DND-41 (cell line): Measurements from ENCODE around the gene TOP2B.

Experiments used
- ATAC-seq: fragments of 200-7000 bp; cut with Tn5 transposase; 3 replicates; pipeline ENCODE4 v1.9.1; 2021; ENCODE audit warnings: low read depth; ENCODE audit not compliant: insufficient read depth
- DNase-seq: peaks from one replicate; pipeline ENCODE4 v3.0.0-alpha.2; 2020
- H2AFZ ChIP-seq: 2 replicates; pipeline ENCODE4 v1.6.0; 2012; ENCODE audit warnings: low read depth, low read length
- H3K27ac ChIP-seq: 2 replicates; pipeline ENCODE4 v1.5.1; 2012; ENCODE audit warnings: low read length, inconsistent platforms
- H3K27me3 ChIP-seq: fragments of 200-600 bp; sonication (generic); 2 replicates; pipeline ENCODE4 v1.6.0; 2012; ENCODE audit warnings: low read length, mild to moderate bottlenecking, inconsistent platforms; ENCODE audit not compliant: insufficient read depth, poor library complexity
- H3K36me3 ChIP-seq: 2 replicates; pipeline ENCODE4 v1.5.1; 2012; ENCODE audit warnings: low read length, inconsistent platforms; ENCODE audit not compliant: insufficient read depth
- H3K4me1 ChIP-seq: 2 replicates; pipeline ENCODE4 v1.5.1; 2012; ENCODE audit warnings: mild to moderate bottlenecking, low read length; ENCODE audit not compliant: insufficient read depth
- H3K4me2 ChIP-seq: 2 replicates; pipeline ENCODE4 v1.6.0; 2012; ENCODE audit warnings: mild to moderate bottlenecking, moderate library complexity, low read length, inconsistent platforms; ENCODE audit not compliant: insufficient read depth
- H3K4me3 ChIP-seq, 2 experiments: fragments of 200-600 bp in 1 of 2; shearing (Covaris generic) in 1 of 2; 2 replicates each; pipeline ENCODE4 v1.5.1; 2012 to 2016; ENCODE audit warnings: inconsistent platforms in 2 of 2, low read length in 2 of 2, mild to moderate bottlenecking in 2 of 2, low read depth in 1 of 2, moderate library complexity in 1 of 2
- H3K79me2 ChIP-seq: 2 replicates; pipeline ENCODE4 v1.6.0; 2012; ENCODE audit warnings: low read length, inconsistent platforms; ENCODE audit not compliant: insufficient read depth
- H3K9ac ChIP-seq: 2 replicates; pipeline ENCODE4 v1.6.0; 2012; ENCODE audit warnings: low read depth, mild to moderate bottlenecking, inconsistent platforms, low read length, moderate library complexity
- H3K9me3 ChIP-seq: 2 replicates; pipeline ENCODE4 v1.5.1; 2012; ENCODE audit warnings: low read length, moderate library complexity, mild to moderate bottlenecking, inconsistent platforms; ENCODE audit not compliant: insufficient read depth, severe bottlenecking
- H4K20me1 ChIP-seq: 2 replicates; pipeline ENCODE4 v1.6.0; 2012; ENCODE audit warnings: low read length; ENCODE audit not compliant: insufficient read depth
- CTCF ChIP-seq: IDR thresholded peaks from 2 replicates; pipeline ENCODE4 v1.5.1; 2012; ENCODE audit warnings: borderline replicate concordance, low read length, moderate library complexity, mild to moderate bottlenecking; ENCODE audit not compliant: poor library complexity, severe bottlenecking; ENCODE audit errors: extremely low read depth
- EZH2 ChIP-seq: IDR thresholded peaks from 3 replicates; pipeline ENCODE4 v1.6.1; 2012; ENCODE audit warnings: borderline replicate concordance, low read depth, mild to moderate bottlenecking, moderate library complexity, low read length, inconsistent platforms; ENCODE audit not compliant: severe bottlenecking

TOP2B gene

GRCh38 chr3:25654576-25654975, 10.1 kb downstream of the TOP2B start:
- H3K4me2 ChIP-seq: peak overlapping the region; percentile 22; the same call in 1 of the 2 replicates

GRCh38 chr3:25653322-25653721, 11.4 kb downstream of the TOP2B start:
- Histone ChIP-seq H3K36me3 (peaks cover 11% of the 10 kb centered on the region), H3K27me3 (no peaks in the 10 kb centered on the region), H3K27ac (no peak overlapping the region), H3K9me3 (peaks cover 18% of the 10 kb centered on the region), H3K4me2 (no peak overlapping the region), H3K4me3 (no peak overlapping the region), H3K9ac (no peak overlapping the region), H3K79me2 (peaks cover 98% of the 10 kb centered on the region), H2AFZ (no peak overlapping the region), H4K20me1 (peaks cover 54% of the 10 kb centered on the region), H3K4me1 (peaks cover 23% of the 10 kb centered on the region; the same call in 1 of the 2 replicates)
- DNase-seq (no peak), ATAC-seq (no peak)
- no peak for TF ChIP-seq EZH2
- no peak for TF ChIP-seq CTCF

More at GRCh38 chr3:25654576-25654975, 10.1 kb downstream of the TOP2B start:
- no peak overlapping the region for H3K9ac ChIP-seq
- no peak overlapping the region for H2AFZ ChIP-seq
- H3K36me3 ChIP-seq: peaks cover 17% of the 10 kb centered on the region
- H3K4me1 ChIP-seq: peaks cover 31% of the 10 kb centered on the region
- H3K79me2 ChIP-seq: peaks cover 98% of the 10 kb centered on the region
- ATAC-seq (no peak), DNase-seq (no peak)
- H3K27me3 ChIP-seq: no peaks in the 10 kb centered on the region
- H3K9me3 ChIP-seq: peaks cover 14% of the 10 kb centered on the region
- no peak for TF ChIP-seq CTCF
- TF ChIP-seq EZH2: no peak
- no peak overlapping the region for H3K4me3 ChIP-seq
- no peak overlapping the region for H3K27ac ChIP-seq
- H4K20me1 ChIP-seq: peaks cover 61% of the 10 kb centered on the region

GRCh38 chr3:25652921-25653320, 11.8 kb downstream of the TOP2B start:
- Histone ChIP-seq H3K27me3 (no peaks in the 10 kb centered on the region), H3K4me3 (no peak overlapping the region), H3K9me3 (peaks cover 18% of the 10 kb centered on the region), H3K79me2 (peaks cover 98% of the 10 kb centered on the region), H4K20me1 (peaks cover 58% of the 10 kb centered on the region), H3K9ac (no peak overlapping the region), H3K36me3 (peaks cover 11% of the 10 kb centered on the region), H2AFZ (no peak overlapping the region), H3K27ac (no peak overlapping the region), H3K4me2 (no peak overlapping the region), H3K4me1 (peaks cover 26% of the 10 kb centered on the region)
- DNase-seq (no peak), ATAC-seq (no peak)
- TF ChIP-seq EZH2 (no peak), CTCF (no peak)
